Left forelimb (tissue), 1 donor: Measurements from ENCODE around the gene KIAA0753.
"Not testable (repeated sequence)": the region's sequence is repeated elsewhere in the genome, so short reads cannot be mapped to it uniquely, and the experiment has no call there.

Source experiments
- DNase-seq: peaks from one replicate; pipeline ENCODE4 v3.0.0-alpha.2; 2018; ENCODE audit warnings: low spot score

The KIAA0753 gene

DNA sequence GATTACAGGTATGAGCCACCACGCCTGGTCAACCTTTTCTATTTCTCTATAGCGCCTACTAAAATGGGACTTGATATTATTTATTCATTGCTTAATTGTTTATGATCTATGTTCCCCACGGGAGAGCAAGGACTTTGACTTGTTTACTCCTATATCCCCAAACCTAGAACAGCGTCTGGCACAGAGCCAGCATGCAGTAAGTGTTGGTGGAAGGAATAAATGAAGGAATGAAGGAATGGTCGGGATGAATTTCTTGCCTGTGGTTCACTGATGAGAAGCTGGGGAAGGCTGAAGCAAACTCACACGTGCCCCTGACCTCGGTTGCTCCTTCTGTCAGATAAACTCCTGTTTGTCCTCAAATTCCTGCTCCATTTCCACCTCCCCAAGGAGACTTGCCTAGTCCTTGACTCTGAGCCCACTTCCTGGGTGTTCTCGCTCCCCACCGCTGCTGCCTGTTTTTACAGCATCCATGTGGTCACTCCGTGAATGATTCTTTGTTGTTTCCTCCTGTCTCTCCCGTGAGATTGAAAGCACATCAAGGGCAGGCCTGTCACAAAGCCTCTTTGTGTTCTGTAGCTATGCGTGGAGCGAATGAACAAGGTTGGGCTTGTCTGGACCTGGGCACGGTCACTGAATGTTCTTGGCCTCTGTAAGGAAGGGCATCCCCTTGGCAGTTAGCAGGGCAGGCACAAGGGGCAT is 28.4 kb upstream of the KIAA0753 start:
- no peak for DNase-seq

DNA sequence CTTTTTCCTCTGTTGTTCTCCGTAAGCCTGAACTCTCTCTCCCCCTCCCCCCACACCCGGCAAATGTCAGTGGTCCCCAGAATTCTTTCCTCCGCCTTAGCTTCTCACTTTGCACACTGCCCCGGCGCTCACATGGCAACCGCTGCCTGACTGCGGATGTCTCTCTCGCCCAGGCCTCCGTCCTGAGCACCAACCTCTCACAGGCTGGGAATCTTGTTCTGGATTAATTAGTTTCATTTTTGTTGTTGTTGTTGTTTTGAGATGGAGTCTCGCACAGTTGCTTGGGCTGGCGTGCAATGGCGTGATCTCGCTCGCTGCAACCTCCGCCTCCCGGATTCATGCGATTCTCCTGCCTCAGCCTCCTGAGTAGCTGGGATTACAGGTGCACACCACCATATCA is 27.7 kb upstream of the KIAA0753 start:
- no peak for DNase-seq

DNA sequence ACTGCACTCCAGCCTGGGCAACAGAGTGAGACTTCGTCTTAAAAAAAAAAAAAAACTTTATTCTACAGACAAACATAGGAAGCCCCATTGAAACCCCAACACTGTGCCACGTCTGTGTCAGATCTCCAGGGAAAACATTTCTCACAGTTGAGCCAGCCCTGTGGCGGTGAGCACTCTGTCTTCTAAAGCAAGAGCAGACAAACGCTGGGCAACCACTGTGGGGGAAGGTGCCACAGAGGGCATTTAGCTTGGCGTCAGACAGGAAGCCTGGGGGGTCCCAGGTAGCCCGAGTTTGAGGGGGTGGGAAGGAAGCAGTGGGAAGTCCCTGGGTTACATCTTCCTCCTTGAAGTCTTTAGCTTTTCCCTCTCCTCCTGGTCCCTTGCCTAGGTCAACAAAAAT is 27.0 kb upstream of the KIAA0753 start:
- no peak for DNase-seq

DNA sequence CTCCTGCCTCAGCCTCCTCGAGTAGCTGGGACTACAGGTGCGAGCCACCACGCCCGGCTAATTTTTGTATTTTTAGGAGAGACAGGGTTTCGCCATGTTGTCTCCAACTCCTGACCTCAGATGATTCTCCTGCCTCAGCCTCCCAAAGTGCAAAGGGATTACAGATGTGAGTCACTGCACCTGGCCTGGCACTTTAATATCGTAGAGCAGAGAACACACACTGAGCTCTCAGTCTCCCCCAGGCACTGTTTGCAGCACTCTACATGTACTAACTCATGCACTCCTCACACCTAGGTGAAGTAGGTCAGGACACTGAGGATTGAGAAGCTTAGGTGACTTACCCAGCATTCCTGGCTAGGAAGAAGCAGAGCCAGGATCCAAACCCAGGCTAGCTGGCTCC is 26.0 kb upstream of the KIAA0753 start:
- no peak for DNase-seq

DNA sequence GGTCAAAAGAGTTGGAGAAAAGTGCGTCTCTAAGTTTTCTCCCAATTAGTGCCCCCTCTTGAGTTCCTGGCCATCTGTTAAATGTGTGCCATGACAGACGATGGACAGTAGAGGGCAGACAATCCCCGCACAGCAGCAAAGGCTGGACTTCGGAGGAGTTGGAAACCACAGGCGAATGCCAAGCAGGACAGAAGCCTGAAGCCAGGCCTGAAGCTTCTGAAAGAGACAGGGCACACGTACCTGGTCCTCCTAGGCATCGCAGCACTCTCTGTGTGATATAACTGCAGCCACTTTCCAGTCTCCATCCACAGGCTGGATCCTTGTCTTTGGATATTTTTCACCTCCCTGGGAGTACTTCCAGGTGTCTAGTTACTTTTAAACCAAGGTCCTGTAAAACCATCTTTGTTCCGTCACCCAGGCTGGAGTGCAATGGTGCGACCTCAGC is 25.6 kb upstream of the KIAA0753 start:
- DNase-seq: no peak

DNA sequence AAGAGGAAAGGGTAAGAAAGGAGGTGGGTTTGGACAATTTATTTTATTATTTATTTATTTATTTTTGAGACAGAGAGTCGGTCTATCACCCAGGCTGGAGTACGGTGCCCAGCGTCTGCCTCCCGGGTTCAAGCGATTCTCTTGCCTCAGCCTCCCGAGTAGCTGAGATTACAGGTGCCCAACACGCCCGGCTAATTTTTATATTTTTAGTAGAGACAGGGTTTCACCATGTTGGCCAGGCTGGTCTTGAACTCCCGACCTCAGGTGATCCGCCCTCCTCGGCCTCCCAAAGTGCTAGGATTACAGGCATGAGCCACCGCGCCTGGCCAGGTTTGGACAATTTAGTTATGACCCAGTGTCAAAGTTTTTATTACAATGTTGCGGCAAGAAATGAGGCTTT is 22.7 kb upstream of the KIAA0753 start:
- DNase-seq: not testable (repeated sequence)

DNA sequence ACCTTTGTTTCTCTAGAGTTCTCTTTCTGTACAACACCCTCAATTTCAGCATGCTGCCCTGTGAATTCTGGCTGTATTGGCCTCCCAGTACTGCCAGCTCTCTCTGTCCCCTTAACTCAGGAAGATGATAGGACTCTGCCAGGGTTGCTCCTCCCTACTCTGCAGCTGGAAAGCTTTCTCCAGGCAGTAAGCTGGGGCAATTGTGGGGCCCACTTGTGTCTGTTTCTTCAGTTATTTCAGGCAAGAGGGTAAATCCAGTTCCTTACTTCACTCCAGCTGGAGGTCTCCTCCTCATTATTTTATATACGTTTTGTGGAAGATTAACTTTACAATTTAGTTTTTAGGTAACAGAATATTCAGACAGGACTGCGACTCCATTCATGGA is 20.9 kb upstream of the KIAA0753 start:
- DNase-seq: no peak

DNA sequence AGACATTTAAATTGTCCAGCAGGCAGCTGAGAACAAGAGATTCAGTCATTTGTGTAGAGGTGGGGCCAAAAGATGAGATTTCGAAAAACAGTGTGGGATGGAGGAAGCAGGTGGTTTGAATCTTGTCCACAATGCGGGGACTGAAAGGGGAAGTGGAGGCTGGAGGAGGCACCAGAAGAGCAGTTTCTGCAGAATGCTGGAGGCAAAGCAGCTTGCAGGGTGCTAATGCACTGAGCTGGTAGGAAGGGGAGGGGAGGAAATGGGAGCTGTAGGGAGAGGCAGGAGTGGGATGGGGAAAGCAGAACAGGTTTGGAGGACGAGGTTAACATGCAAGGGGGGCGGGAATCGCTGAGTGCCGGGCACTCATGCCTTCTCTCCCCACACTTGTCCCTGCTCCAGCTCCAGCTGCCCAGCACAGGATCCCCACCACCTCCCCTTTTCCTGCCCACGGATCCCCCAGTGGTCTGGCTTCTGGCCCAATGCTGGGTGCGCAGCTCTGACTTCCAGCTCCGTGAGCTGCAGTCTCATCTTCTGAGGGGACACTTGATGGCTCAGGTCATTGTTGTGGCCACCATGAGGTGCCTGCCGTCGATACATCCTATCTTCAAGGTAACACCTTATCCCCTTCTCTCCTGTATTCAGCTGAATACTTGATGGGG is 20.4 kb upstream of the KIAA0753 start:
- no peak for DNase-seq

DNA sequence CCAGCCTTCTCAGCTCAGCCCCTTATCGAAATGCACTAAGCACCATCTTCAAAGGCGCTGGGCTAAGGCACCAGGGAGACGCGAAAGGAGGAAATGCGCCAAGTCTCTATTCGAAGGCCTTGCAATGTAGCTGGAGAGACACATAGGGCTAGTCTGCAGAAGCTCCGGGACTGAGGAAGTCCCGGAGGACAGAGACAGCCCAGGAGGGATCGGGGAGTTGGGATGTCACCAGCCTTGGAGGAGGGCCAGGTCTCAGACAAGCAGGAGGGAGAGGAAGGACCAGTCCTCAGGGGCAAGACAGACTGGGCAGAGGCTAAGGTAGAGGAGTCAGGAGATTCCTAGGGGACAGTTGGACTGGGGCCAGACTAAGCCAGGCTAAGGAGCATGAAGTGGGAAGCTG is 19.6 kb upstream of the KIAA0753 start:
- DNase-seq: no peak

DNA sequence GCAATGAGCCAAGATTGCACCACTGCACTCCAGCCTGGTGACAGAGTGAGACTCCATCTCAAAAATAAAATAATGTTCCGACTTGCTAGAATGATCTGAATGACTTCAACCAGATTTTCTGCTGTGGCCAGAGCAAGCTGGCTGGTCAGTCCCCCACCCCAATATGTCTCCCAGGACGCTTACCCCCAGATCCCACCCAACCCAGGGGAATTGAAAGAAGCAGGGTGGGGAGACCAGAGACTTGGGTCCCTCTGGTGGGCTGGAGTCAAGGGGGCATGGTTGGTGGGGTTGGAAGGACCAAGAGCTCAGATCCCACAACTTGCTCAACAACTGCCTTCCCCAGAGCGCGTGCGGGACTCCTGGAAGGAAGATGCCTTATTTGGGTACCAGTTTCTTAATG is 17.9 kb upstream of the KIAA0753 start:
- not testable (repeated sequence) for DNase-seq

DNA sequence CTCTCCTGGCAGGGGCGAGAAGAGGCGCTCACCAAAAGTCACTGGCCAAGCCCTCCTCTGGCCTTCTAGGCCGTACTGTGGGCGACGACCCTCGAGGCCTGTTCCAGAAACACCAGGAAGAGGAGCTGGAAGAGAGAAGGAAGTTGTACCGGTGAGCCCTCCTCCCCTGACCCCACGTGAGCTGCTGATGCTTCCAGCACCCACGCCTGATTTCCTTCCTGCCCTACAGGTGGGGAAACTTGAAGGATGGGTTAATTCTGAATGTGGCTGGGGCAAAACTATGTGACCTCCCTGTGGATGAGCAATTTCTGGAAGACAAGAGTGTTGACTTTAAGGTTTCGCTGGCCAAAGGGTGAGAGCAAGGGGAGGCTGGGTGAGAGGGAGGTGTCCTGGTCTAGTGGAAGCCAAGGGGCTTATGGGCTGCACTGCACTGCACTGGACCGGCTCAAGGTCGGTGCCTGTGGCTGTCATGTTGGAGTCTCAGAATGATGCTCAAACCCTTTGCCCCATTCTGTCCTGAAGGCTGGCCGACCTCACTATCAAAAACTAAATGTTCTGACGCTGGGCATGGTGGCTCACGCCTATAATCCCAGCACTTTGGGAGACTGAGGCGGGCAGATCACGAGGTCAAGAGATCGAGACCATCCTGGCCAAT is 17.2 kb upstream of the KIAA0753 start:
- DNase-seq: no peak

DNA sequence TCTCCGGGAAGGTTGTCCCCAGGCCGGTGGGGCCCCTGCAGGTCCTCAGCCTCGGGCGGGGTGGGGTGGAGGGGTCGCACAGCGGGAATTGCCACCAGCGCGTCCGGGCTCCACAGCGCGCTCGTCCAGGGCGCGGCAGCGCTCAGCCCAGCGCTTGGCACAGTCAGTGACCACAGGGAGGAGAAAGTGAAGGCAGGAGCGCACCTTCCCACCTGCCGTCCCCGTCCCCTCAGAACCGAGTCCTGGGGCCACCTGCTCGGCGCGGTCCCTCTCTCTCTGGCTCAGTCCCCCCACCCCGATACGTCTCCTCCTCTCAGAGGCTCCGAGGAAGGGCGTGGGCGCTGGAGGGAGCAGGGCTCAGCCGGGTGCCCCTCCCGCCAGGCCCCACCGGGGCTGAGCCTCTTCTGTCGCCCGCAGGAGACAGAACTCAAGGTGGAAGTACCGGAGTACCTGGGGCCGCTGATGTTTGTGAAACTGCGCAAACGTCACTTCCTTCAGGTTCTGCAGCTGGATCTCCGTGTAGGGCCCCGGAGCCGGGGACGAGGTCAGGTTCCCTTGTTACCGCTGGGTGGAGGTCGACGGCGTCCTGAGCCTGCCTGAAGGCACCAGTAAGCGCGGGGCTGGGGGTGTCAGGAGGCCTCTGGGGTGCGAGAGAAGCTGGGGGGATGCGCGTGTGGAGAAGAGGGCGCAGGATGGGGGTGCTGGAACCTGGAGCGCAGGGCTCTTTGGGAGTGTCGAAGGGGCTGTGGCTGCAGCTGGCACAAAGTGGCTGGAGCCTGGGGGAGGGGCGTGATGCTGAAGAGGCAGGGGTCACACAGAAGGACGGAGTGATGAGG is 16.5 kb upstream of the KIAA0753 start:
- not testable (repeated sequence) for DNase-seq

DNA sequence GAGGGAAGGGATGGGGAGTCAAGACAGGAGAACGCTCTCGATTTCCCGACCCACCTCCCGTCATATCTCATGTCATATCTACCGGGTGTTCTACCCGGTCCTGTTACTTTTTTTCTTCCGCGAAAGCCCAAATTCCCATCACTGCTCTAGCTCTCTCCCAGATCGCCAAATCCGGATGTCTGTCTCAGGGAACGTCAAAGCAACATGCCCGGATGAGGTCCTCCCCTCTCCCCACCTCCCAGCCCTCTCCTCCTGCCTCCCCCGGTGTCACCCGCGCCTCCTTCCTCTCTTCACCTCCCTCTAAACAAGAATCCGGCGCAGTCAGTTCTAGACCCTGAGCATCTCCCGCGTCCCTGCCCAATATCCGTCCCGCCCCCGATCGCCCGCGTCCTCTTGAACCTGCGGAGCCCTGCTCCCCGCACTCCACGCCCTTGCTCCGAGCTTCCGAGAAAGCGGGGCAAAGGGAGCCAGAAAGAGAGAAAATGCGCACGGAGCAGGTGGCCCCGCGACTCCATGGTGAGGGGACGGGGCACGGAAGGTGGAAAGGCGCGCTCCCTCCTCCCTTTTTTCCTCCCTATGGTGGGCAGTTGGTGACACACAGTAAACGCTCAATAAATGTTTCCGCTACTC is 15.3 kb upstream of the KIAA0753 start:
- DNase-seq: not testable (repeated sequence)

DNA sequence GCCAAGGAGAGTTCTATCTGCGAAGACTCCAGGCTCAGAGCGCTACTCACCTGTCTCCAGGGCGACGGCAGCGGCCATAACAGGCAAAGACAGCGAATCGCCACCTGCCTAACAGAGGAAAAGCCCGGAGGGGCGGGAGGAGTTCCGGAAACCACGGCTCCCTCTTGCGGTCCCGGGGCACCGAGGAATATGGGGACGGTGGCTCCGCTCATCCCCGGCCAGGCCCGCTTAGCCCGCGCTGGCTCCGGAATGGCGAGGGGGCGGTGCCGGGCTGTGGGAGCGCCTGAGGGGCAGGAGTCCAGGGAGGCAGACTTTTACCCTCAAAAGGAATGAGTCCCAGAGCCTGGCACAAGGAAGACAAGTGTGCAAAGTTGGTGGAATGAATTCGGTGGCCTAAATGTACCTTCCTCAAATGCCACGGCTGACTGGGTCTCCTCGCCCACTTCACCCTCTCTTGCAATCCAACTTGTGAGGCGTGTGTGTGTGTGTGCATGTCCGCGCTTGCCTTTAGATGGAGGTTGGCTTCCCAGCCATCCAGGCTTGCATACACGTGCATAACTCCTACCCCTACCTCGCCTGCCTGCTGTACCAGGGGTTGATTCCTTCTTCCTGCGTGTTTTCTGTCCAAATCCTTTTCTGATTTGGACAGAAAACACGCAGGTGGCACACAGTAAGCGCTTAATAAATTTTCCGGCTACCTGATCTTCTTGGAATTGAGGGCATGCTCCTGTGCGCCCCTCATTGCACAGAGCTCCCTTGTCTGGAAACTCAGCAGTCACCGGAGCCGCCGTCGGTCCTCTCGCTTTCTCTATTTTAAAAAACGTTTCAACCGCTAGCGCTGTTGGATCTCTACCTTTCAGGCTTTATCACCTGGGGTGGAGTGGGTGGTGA is 14.6 kb upstream of the KIAA0753 start:
- DNase-seq: no peak

DNA sequence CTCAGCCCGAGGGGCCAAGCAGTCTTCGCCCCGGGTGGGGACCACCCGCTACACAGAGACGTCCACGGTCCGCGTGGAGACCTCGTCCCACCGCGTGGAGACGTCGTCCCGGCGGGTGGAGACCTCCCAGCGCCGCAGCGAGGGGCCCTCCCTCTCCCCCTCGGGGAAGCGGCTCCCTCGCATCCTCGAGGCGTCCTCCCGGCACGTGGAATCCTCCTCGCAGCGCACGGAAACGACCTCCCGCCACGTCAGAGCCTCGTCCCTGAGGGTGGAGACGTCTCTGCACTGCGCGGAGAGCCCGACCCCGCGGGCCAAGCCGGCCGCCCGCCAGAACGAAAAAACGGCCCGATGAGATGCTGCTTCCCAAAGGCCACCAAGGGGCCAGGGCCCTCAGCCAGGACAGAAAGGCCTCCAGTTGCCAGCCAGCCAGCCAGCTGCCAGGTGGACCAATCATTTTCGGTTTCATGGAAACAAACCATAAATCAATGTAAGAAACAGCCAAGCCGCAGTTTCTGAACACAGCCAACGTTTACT is 11.5 kb upstream of the KIAA0753 start:
- no peak for DNase-seq

DNA sequence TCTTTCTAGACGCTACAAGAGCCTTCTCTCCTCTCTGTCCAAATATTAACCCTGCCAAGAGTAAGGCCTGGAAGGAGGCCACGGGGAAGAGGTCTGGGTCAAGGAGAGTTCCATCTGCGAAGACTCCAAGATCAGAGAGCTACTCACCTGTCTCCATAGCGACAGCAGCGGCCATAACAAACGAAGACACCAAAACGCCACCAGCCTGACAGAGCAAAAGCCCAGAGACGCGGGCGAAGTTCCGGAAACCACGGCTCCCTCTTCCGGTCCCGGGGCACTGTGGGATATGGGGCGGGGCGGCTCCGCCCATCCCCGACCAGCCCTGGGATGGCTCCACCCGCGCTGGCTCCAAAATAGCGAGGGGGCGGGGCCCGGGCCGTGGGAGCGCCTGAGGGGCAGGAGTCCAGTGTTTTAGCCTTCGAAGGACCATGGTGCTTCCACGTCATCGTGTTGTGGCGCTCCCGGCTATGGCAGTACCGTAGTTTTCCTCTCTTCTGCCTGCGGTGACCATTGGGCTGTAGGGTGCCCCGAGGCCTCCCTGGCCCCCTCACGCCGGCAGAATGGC is 10.9 kb upstream of the KIAA0753 start, which contains the start of the genes C17orf100 and MED31:
Gene C17orf100, plus strand, starts transcription at position 409 of the 565 bp plus-strand sequence. Its CDS starts 152 bp downstream, at position 561.
Gene MED31, minus strand, starts transcription at position 252 of the 565 bp plus-strand sequence. Its CDS starts 77 bp downstream, at position 175.
- DNase-seq: peak; percentile 98

DNA sequence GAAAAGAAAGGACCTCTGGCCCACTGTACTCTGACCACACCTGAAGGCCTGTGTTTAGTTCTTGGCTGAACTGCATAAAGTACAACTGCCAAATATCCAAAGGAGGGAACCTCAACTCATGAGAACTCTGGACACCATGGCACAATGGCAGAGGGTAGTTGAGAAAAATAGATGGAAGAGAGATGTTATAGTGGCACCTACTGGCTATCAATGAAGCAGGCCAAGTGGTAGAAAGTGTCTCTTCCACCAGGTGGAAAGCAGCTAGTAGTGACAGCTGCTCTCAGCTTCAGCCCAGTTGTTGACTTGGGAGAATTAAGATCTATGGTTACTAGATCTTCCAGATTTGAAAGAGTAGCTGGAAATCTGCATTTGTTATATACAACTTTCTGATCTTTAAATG is 7.7 kb upstream of the KIAA0753 start:
- no peak for DNase-seq

DNA sequence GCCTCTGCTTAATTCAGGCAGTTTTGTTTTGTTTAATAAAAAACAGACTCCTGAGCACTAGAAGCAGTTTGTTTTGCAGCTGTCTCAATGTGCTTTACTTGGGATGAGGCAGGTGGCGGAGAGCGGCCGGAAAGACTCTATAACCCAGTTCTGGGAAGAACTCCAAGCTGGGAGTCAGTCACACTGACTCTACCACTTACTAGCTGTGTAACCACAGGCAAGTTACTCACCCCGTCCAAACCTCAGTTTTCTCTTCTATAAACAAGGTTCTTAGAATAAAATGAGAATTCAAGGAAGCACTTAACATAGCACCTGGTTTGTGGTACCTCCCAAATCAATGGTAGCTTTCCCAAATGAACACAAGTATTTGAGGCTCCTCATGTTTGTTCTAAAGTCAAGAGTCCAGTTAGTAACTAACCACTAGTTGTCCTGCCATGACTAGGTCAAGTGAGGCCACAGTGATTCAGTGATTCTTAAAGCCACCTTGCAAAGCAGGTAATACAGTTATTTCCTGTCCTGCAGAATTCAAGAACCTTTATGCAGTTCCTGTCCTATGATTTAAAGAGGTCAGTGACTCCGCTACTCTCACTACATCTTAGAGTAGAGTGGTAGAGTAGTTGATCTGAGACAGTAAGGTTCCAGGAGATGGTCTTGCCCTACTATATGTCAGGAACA is 3.1 kb upstream of the KIAA0753 start:
- no peak for DNase-seq

DNA sequence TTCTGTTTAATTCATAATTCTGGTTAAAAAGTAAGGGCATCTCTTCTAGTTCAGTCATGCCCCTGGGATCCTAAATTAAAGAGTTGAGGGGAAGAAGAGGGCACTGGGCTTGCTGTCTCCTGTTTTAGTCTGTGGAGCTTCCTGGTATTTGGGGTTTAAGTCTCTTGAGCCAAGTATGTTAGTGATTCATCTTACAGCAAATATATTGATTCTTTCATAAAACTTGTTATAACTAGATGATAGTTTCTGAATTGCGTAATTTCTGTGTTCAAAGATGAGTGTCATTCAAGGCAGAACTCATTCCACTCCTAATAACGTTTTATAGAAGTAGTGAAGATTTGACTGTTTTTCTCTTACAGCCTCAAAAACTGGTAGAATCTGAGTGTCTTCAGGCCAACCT is 2.1 kb upstream of the KIAA0753 start:
- DNase-seq: no peak
